Ramos (cell line): Measurements from ENCODE around the gene TMEM259.

Source experiments
- in situ Hi-C: fragments of 300-500 bp; cut with MboI; formaldehyde crosslinking; loops from one replicate; pipeline ENCODE4 v1.14.3; 2022; ENCODE audit warnings: low sequenced_read_pairs; ENCODE audit not compliant: unreplicated experiment

TMEM259 gene

DNA sequence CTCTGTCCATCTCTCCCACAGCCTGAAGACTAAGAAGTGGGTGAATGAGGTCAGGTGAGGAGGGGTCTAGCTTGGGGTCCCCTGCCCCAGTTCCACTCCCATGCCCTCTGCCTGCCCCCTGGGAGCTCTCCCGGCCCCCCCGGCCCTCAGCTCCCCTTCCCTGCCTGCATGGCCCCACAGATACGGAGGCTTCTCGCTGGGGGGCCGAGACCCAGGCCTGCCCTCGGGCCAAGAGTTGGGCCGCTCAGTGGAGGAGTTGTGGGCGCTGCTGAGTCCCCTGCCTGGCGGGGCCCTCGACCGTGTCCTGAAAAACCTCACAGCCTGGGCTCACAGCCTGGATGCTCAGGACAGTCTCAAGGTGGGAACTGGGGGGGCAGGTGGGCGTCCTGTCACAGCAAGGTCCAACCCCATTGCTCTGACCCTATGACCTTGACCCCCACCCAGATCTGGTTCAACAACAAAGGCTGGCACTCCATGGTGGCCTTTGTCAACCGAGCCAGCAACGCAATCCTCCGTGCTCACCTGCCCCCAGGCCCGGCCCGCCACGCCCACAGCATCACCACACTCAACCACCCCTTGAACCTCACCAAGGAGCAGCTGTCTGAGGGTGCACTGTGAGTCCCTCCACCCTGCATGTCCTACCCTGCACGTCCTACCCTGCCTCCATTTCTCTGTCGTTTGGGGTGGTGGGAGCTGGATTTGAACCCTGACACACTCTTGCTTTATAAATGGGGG is 35.1 kb upstream of the TMEM259 start:
- in situ Hi-C loops = no loop called here

DNA sequence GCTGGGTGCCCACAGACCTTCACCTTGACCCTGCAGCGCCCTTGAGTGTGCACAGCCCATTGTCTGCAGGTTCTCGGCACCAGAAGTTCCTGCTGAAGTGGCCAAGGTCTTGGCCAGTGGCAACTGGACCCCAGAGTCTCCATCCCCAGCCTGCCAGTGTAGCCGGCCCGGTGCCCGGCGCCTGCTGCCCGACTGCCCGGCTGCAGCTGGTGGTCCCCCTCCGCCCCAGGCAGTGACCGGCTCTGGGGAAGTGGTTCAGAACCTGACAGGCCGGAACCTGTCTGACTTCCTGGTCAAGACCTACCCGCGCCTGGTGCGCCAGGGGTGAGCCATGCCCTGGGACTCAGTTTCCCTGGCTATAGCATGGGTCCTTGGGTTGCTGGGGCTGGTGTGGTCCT is 34.1 kb upstream of the TMEM259 start:
- in situ Hi-C loops = no loop called here

DNA sequence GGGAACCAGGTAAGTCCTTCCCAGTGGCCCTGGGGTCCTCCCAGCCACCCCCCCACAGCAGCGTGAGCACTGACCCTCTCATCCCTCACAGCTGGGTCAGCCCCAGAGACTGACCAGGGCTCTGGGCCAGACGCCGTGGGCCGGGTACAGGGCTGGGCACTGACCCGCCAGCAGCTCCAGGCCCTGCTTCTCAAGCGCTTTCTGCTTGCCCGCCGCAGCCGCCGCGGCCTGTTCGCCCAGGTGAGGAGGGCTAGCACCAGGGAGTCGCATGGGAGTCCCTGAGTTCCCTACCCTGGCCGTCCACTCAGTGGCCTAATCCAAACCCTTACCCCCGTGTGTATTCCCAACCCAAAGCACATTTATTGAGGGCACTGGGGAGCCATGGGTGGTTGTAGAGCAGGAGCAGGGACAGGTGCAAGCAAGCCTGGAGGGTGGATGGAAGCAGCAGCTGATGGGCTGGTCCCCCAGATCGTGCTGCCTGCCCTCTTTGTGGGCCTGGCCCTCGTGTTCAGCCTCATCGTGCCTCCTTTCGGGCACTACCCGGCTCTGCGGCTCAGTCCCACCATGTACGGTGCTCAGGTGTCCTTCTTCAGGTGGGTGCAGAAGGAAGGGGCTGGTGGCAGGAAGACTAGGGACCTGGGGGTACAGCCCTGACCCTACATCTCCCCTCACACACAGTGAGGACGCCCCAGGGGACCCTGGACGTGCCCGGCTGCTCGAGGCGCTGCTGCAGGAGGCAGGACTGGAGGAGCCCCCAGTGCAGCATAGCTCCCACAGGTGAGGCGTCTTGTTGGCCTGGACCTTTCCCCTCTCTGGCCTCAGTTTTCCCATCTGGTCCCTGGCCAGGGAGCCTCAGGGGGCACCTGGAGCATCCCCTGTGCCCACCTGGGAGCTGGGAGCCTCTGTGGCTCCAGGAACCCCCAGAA is 33.4 kb upstream of the TMEM259 start:
- in situ Hi-C loops = no loop called here

DNA sequence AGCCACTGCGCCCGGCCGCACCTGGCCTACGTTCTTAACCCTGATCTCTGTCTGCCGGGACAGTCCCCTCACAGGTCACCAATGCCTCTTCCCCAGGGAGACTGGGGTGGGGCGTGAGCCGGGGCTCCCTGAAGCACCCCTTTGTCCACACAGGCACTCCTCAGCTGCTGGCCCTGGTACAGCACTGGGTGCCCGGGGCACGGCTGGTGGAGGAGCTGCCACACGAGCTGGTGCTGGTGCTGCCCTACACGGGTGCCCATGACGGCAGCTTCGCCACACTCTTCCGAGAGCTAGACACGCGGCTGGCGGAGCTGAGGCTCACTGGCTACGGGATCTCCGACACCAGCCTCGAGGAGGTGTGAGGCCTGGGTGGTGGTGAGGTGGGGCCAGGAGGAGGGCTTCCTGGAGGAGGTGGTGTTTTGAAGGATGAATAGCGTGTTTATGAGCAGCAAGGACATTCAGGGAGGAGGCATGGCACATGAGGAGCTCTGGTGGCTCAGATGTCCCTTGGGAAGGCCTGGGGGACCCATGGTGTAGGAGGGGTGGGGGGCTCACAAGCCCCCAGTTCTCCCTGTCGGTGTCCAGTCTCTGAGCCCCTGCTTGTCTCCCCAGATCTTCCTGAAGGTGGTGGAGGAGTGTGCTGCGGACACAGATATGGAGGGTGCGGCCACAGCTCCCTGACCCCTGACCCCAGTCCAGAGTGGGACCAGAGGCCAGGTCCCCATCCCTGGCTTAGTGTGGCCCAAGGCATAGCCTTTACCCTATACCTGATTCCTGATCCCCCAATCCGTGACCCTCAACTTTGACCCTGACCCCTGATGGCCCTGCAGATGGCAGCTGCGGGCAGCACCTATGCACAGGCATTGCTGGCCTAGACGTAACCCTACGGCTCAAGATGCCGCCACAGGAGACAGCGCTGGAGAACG is 32.5 kb upstream of the TMEM259 start:
- in situ Hi-C loops = no loop called here

DNA sequence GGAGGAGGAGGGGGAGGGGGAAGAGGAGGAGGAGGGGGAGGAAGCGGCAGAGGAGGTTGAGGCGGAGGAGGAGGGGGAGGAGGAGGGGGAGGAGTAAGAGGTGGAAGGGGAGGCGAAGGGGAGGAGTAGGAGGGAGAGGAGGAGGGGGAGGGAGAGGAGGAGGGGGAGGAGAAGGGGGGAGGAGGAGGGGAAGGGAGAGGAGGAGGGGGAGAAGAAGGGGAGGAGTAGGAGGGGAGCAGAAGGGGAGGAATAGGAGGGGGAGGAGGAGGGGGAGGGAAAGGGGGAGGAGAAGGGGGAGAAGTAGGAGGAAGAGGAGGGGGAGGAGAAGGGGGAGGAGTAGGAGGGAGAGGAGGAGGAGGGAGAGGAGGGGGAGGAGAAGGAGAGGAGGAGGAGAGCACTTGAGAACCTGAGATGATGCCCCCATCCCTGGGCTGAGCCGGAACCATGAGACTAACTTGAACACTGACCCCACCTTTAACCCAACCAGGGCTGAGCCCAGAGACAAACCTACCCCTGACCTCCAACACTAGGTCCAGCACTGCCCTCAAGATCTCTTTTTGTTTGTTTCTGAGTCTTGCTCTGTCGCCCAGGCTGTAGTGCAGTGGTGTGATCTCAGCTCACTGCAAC is 31.5 kb upstream of the TMEM259 start:
- in situ Hi-C loops = no loop called here

DNA sequence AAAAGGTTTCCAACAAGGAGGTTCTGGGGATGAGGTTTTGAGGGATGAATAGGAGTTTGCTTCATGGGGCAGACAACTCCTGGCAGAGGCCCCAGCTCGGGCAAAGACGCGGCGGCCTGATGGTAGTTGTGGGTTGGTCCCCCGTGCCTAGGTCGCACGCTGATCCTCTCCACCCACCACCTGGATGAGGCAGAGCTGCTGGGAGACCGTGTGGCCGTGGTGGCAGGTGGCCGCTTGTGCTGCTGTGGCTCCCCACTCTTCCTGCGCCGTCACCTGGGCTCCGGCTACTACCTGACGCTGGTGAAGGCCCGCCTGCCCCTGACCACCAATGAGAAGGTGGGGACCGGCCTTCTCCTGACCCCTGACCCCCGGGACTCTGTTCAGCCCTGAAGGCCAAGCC is 30.9 kb upstream of the TMEM259 start:
- in situ Hi-C loops = no loop called here

DNA sequence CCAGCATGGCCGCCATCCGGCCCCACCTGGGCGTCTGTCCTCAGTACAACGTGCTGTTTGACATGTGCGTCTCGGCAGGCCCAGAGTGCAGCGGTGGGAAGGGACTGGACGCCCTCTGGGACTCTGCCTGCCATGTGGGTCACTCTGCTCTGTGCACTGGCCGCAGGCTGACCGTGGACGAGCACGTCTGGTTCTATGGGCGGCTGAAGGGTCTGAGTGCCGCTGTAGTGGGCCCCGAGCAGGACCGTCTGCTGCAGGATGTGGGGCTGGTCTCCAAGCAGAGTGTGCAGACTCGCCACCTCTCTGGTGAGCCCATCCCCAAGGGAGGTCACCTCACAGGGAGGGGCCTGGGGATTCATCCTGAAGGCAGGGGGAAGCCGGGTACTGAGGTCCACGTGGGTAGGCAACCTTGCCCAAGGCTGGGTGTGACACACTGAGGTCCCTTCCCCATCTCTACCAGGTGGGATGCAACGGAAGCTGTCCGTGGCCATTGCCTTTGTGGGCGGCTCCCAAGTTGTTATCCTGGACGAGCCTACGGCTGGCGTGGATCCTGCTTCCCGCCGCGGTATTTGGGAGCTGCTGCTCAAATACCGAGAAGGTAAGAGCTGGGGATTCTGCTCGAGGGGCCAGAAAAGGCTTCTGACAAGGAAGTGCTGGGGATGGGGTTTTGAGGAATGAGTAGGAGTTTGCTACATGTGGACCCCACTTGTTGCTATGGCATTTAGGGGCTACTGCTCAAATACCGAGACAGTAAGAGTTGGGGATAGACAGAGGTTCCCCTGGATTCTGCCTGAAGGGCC is 30.3 kb upstream of the TMEM259 start:
- in situ Hi-C loops = no loop called here

DNA sequence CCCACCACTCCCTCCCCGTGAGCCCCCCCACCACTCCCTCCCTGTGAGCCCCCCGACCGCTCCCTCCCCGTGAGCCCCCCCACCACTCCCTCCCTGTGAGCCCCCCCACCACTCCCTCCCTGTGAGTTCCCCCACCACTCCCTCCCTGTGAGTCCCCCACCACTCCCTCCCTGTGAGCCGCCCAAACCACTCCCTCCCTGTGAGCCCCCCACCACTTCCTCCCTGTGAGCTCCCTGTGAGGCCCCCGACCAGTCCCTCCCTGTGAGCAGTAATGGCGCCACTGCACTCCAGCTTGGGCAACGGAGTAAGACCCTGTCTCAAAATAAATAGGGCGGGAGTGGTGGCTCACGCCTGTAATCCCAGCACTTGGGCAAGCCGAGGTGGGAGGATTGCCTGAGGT is 28.9 kb upstream of the TMEM259 start:
- in situ Hi-C loops = no loop called here

DNA sequence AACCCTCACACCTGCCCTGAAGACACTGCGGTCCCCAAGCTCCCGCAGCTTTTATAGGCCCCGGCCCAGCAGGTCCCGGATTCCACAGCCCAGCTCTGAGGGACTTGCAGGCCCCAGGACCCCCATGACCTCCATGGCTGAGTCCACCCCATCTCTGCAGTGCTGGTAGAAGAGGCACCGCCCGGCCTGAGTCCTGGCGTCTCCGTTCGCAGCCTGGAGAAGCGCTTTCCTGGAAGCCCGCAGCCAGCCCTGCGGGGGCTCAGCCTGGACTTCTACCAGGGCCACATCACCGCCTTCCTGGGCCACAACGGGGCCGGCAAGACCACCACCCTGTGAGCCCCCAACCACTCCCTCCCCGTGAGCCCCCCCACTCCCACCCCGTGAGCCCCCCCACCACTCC is 28.2 kb upstream of the TMEM259 start:
- in situ Hi-C loops = no loop called here

DNA sequence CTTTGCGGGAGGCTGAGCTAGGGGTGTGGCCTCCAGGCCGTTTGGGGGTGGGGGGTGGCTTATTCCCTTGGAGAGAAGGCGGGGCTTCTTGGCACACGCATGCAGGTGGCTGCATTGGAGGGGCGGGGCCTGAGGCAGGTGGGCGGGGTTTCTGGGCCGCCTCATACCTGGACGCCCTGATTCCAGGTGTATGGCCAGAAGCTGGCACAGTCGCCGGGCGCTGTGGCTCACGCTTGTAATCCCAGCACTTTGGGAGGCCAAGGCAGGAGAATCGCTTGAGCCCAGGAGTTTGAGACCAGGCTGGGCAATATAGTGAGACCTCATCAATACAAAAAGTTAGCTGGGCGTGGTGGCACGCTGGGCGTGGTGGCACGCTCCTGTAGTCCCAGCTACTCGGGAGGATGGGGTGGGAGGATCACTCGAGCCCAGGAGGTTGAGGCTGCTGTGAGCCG is 26.8 kb upstream of the TMEM259 start:
- in situ Hi-C loops = no loop called here

DNA sequence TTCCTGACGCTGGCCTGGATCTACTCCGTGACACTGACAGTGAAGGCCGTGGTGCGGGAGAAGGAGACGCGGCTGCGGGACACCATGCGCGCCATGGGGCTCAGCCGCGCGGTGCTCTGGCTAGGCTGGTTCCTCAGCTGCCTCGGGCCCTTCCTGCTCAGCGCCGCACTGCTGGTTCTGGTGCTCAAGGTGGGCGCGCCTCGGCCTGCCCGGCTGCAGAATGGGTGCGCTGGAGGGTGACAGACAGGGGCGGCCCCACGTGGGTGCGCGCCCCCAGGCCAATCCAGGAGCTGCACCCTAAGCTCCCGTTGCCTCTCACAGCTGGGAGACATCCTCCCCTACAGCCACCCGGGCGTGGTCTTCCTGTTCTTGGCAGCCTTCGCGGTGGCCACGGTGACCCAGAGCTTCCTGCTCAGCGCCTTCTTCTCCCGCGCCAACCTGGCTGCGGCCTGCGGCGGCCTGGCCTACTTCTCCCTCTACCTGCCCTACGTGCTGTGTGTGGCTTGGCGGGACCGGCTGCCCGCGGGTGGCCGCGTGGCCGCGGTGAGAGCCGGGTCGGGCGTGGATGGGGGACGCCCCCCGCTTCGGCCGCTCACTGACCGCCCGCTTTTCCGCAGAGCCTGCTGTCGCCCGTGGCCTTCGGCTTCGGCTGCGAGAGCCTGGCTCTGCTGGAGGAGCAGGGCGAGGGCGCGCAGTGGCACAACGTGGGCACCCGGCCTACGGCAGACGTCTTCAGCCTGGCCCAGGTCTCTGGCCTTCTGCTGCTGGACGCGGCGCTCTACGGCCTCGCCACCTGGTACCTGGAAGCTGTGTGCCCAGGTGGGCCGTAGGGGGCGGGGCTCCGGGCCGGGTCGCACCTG is 26.1 kb upstream of the TMEM259 start:
- in situ Hi-C loops = no loop called here

DNA sequence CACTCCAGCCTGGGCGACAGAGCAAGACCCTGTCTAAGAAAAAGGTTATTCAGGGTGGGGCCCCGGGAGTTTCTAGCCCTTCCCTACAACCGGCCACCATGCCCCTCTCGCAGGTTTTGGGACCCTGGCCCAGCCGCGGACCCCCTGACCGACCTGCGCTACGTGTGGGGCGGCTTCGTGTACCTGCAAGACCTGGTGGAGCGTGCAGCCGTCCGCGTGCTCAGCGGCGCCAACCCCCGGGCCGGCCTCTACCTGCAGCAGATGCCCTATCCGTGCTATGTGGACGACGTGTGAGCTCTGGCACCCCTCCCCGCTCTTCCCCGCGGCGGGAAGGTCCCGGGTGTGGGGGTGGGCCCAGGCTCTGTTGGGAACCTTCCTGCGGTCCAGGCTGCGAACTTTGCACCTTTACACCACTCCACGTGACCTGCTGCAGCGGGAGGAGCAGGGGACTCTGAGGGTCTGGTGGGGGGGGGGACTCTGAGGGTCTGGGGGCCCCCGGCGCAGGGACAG is 25.2 kb upstream of the TMEM259 start:
- in situ Hi-C loops = no loop called here

DNA sequence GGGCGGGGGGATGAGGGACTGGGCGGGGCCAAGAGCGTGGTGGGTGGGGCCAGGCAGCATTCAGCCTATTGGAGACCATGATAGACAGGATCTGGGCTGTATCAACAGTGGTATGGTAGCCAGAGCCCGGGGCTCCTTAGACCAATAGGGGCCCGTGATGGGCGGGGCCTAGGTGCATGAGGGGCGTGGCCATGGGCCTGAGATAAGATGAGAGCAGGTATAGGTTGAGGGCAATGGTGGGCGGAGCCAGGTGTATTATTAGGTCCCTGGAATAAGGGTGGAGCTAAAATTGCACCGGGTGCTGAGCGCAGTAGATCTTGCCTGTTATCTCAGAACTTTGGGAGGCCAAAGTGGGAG is 24.3 kb upstream of the TMEM259 start:
- in situ Hi-C loops = no loop called here

DNA sequence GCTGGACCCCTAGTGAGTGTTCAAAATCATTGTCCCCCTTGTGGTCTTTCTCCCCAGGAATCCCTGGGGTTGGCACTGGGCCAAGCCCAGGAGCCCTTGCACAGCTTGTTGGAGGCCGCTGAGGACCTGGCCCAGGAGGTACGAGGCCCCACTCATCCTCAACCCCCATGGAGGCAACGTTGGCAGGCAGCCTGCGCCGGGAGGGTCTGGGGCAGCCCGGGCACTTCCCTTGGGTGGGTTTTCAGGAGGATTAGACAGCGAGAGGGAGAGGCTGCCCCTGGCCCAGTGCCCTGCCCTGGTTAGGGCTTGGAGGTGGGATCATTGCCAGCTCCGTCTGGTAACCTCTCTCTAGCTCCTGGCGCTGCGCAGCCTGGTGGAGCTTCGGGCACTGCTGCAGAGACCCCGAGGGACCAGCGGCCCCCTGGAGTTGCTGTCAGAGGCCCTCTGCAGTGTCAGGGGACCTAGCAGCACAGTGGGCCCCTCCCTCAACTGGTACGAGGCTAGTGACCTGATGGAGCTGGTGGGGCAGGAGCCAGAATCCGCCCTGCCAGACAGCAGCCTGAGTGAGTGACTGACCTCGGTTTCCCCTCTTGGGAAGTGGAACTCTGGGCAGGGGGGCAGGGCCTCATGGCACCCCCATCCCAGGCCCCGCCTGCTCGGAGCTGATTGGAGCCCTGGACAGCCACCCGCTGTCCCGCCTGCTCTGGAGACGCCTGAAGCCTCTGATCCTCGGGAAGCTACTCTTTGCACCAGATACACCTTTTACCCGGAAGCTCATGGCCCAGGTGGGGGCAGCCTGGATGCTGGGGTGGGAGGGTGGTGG is 22.0 kb upstream of the TMEM259 start:
- in situ Hi-C loops = no loop called here

DNA sequence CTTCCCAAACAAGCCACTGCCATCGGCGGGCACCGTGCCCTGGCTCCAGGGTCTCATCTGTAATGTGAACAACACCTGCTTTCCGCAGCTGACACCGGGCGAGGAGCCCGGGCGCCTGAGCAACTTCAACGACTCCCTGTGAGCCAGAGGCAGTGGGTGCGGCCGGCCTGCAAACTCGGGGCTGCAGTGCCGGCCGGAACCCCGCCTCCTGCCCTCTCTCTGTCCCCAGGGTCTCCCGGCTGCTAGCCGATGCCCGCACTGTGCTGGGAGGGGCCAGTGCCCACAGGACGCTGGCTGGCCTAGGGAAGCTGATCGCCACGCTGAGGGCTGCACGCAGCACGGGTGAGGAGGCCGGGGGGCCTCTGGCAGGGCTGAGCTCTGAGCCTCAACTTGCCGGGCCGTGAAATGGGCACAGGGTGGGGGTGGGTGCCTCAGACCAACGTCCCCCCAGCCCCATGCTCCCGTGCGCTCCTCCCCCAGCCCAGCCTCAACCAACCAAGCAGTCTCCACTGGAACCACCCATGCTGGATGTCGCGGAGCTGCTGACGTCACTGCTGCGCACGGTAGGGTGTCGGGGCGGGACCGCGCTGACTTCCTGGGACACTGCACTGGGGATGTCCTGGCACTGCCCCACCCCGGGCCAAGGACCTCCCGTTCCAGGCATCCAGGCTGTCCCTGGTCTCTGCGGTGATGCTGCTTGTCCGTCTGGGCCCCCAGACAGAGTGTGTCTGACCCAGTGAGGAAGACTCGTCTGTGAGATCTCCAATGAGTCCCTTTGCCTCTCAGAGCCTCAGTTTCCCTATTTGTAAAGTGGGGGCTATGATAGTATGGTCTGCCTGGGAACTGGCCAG is 21.1 kb upstream of the TMEM259 start:
- in situ Hi-C loops = no loop called here

DNA sequence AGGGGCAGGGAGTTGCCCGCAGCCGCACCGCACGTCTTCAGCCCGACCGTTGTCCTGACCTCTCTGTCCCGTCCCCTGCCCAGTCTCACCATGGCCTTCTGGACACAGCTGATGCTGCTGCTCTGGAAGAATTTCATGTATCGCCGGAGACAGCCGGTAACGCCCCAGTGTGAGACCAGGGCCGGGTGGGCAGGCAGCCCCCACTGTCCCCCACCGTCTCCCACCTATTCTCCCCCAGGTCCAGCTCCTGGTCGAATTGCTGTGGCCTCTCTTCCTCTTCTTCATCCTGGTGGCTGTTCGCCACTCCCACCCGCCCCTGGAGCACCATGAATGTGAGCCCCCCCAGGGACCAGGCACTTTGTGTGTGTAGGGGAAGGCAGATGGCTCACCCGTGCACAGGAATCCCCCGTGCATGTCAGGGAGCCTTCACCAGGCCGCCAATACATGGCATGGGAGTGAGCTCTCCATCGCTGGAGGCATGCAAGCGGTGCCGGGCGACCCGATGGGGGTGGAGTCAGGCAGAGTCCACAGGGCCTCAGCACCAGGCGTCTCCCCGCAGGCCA is 20.4 kb upstream of the TMEM259 start:
- in situ Hi-C loops = no loop called here
